K562 (cell line): ENCODE data around the gene TFB2M. TPM values are rescaled to one million over a fixed set of nuclear protein-coding genes. Genes with fewer than 3 reads are reported as not detected.
A peak's percentile ranks its signal among the peaks of the same experiment; 100 is the strongest.

Experiments
- BHLHE40 ChIP-seq: IDR thresholded peaks from 2 replicates; pipeline ENCODE4 v1.6.1; 2011; ENCODE audit warnings: low read length, improper control_type of control experiment
- CC2D1A ChIP-seq: fragments of 450-650 bp; IDR thresholded peaks from 2 replicates; pipeline ENCODE4 v1.6.1; 2017; ENCODE audit warnings: mild to moderate bottlenecking
- CREB3L1 ChIP-seq: fragments of 450-650 bp; IDR thresholded peaks from 2 replicates; pipeline ENCODE4 v1.6.1; 2014; ENCODE audit warnings: low read depth, mild to moderate bottlenecking, moderate library complexity, borderline replicate concordance
- ELF1 ChIP-seq: fragments of 200-800 bp; sonication (Bioruptor generic); IDR thresholded peaks from 2 replicates; pipeline ENCODE4 v1.6.1; 2016; ENCODE audit warnings: missing genetic modification characterization, missing compliant biosample characterization
- FOXK2 ChIP-seq, 2 experiments: fragments of 450-650 bp; IDR thresholded peaks in 1 of 2; conservative IDR thresholded peaks in 1 of 2; 2 replicates each; pipeline ENCODE4 v1.6.1; 2016; ENCODE audit warnings: low read depth in 2 of 2, mild to moderate bottlenecking in 1 of 2
- L3MBTL2 ChIP-seq: fragments of 450-650 bp; IDR thresholded peaks from 2 replicates; pipeline ENCODE4 v1.6.1; 2016; ENCODE audit warnings: mild to moderate bottlenecking, moderate library complexity
- MEF2D ChIP-seq: conservative IDR thresholded peaks from 2 replicates; pipeline ENCODE4 v1.6.1; 2016; ENCODE audit warnings: low read depth, missing genetic modification characterization, missing compliant biosample characterization
- MGA ChIP-seq: fragments of 450-650 bp; IDR thresholded peaks from 2 replicates; pipeline ENCODE4 v1.6.1; 2016; ENCODE audit warnings: mild to moderate bottlenecking, moderate library complexity
- MLLT1 ChIP-seq, 2 experiments: fragments of 450-650 bp; IDR thresholded peaks; 2 replicates each; pipeline ENCODE4 v1.6.1; 2016
- MYC ChIP-seq, 2 experiments: fragments of 250-450 bp in 1 of 2; sonication (Bioruptor Pico) in 1 of 2; IDR thresholded peaks; 2 replicates each; pipeline versions ENCODE4 v1.5.1 to v1.6.1; 2012 to 2021; ENCODE audit warnings: low read depth in 2 of 2, borderline replicate concordance in 1 of 2, improper control_type of control experiment in 1 of 2, low read length in 1 of 2, mild to moderate bottlenecking in 1 of 2, moderate library complexity in 1 of 2
- RAD21 ChIP-seq, 2 experiments: fragments of 250-450 bp in 1 of 2; fragments of 450-650 bp in 1 of 2; sonication (Bioruptor Pico) in 1 of 2; formaldehyde crosslinking in 1 of 2; IDR thresholded peaks in 1 of 2; conservative IDR thresholded peaks in 1 of 2; 2 replicates each; pipeline versions ENCODE4 v1.4.0 to v1.8.0; 2020 to 2022; ENCODE audit warnings: mild to moderate bottlenecking in 2 of 2, moderate library complexity in 1 of 2
- SMAD4 ChIP-seq: fragments of 250-450 bp; sonication (Bioruptor Pico); conservative IDR thresholded peaks from 2 replicates; pipeline ENCODE4 v1.8.0; 2021; ENCODE audit warnings: inconsistent platforms, mild to moderate bottlenecking, moderate library complexity
- polyA plus RNA-seq, 8 experiments: library from polyadenylated mRNA; depleted of rRNA in 4 of 8; stranded (reverse) in 5 of 8; unstranded in 3 of 8; fragments of >200 nt; fragmentation: Nextera tagmentation in 2 of 8; fragmentation: Illumina TruSeq in 1 of 8; extraction: Ambion mirVana in 2 of 8; extraction: Trizol in 1 of 8; gene quantifications; 2 replicates each; pipeline versions ENCODE4 v1.2.1 to v1.2.3, GENCODE V29; 2011 to 2014; ENCODE audit warnings: inconsistent platforms in 1 of 8, missing spikeins in 1 of 8
- total RNA-seq, 7 experiments: library from RNA; depleted of rRNA in 6 of 7; stranded (reverse); fragments of >200 nt in 6 of 7; fragmentation: Illumina TruSeq in 2 of 7; extraction: Trizol in 2 of 7; gene quantifications; 2 replicates each; pipeline versions ENCODE4 v1.2.1 to v1.2.3, GENCODE V29; 2011 to 2021; ENCODE audit warnings: low replicate concordance in 1 of 7

The TFB2M gene
- total and polyA plus RNA-seq, 9 of the 15 experiments (the other 6 are each of a cell fraction or from before 2014, with no cell fraction given): 55.1 to 162 (median 70.6) TPM

GRCh38 chr1:246571309-246571708, 5.2 kb upstream of the TFB2M start (continued):
- TF ChIP-seq CREB3L1 (0 out of 2 replicates have a peak, but pooled peaks have one; percentile 56), MLLT1 (IDR thresholded peaks at IDR 0.05) (peak in 1 of 2 experiments; percentile 37; a peak in 1 of 4 replicates), ELF1 (tag) (peak; percentile 58), CC2D1A (0 out of 2 replicates have a peak, but pooled peaks have one; percentile 19), L3MBTL2 (peak; percentile 72), FOXK2 (conservative IDR thresholded peaks at IDR 0.05 in 1 of 2, IDR thresholded peaks at IDR 0.05 in 1 of 2; ENCODE audit: low read depth in 2 of 2) (0 out of 4 replicates have a peak, but pooled peaks of 1 of the 2 experiments have one; percentile 14), MYC (IDR thresholded peaks at IDR 0.05; ENCODE audit: low read depth, low read length) (peak; percentile 92), MYC (CRISPR knock-in tag; IDR thresholded peaks at IDR 0.05; ENCODE audit: borderline replicate concordance, low read depth) (peak; percentile 71; the same call in 1 of the 2 replicates), RAD21 (CRISPR knock-in tag; conservative IDR thresholded peaks at IDR 0.05 in 1 of 2, IDR thresholded peaks at IDR 0.05 in 1 of 2) (0 out of 4 replicates have a peak, but pooled peaks of 1 of the 2 experiments have one; percentile 5), BHLHE40 (peak; percentile 7; the same call in 1 of the 2 replicates), MEF2D (0 out of 2 replicates have a peak, but pooled peaks have one; percentile 53), MGA (peak; percentile 49), SMAD4 (CRISPR knock-in tag) (0 out of 2 replicates have a peak, but pooled peaks have one; percentile 47)
